Mucosa of descending colon (tissue), 3 donors: ENCODE measurements around the gene OR7D4. TPM values are rescaled to one million over a fixed set of nuclear protein-coding genes. Genes with fewer than 3 reads are reported as not detected.

Experiments used
- ATAC-seq: fragments of 200-7000 bp; cut with Tn5 transposase; one replicate; pipeline ENCODE4 v1.9.1; 2020; ENCODE audit warnings: mild to moderate bottlenecking, moderate library complexity
- DNase-seq, 3 donors: peaks; one replicate each; pipeline ENCODE4 v3.0.0-alpha.2; 2020
- H3K36me3 ChIP-seq: fragments of 200-600 bp; one replicate; pipeline ENCODE4 v1.8.0; 2021; ENCODE audit warnings: low read depth, mild to moderate bottlenecking
- H3K4me1 ChIP-seq: fragments of 200-600 bp; one replicate; pipeline ENCODE4 v1.8.0; 2021; ENCODE audit warnings: low read depth, mild to moderate bottlenecking
- H3K4me3 ChIP-seq: fragments of 200-600 bp; one replicate; pipeline ENCODE4 v1.8.0; 2021; ENCODE audit warnings: mild to moderate bottlenecking
- H3K9me3 ChIP-seq: fragments of 200-600 bp; one replicate; pipeline ENCODE4 v1.8.0; 2021; ENCODE audit warnings: mild to moderate bottlenecking
- intact Hi-C, 2 donors: fragments of 100-400 bp; cut with DNase I in 1 of 2; cut with micrococcal nuclease in 1 of 2; formaldehyde crosslinking; loops; one replicate each; pipeline versions ENCODE4 v1.11.0 to v1.11.1; 2022; cut with DNase I, micrococcal nuclease
- total RNA-seq, 3 donors: library from RNA; stranded (reverse); fragmentation: NEBNext Ultra II Directional in 2 of 3; extraction: Animal tissue kit (Norgen Biotek cat#: 25700) in 2 of 3; gene quantifications; one replicate each; pipeline versions ENCODE4 v1.2.1 to v1.2.4, GENCODE V29; 2021 to 2023
- TF ChIP-seq, protein P1 (sequence below): fragments of 200-600 bp; IDR thresholded peaks from one replicate; pipeline ENCODE4 v1.8.0; 2022; ENCODE audit warnings: antibody characterized with exemption, mild to moderate bottlenecking
- donor health status: DM: no; HTN: no; CAD: no; lungs with moderate emphysema.
- donor health status: DM: no; HTN: no; CAD: no.
- donor health status: DM: no; HTN: yes; CAD: no.

Gene OR7D4
- total RNA-seq, 3 donors from 2014 or later = not detected

- H3K36me3 ChIP-seq = no peaks in the 10 kb centered on the region
- no peak overlapping the region for H3K4me3 ChIP-seq
- no peaks in the 10 kb centered on the region for H3K9me3 ChIP-seq
- intact Hi-C loops = no loop called here
- TF ChIP-seq, protein P1, sequence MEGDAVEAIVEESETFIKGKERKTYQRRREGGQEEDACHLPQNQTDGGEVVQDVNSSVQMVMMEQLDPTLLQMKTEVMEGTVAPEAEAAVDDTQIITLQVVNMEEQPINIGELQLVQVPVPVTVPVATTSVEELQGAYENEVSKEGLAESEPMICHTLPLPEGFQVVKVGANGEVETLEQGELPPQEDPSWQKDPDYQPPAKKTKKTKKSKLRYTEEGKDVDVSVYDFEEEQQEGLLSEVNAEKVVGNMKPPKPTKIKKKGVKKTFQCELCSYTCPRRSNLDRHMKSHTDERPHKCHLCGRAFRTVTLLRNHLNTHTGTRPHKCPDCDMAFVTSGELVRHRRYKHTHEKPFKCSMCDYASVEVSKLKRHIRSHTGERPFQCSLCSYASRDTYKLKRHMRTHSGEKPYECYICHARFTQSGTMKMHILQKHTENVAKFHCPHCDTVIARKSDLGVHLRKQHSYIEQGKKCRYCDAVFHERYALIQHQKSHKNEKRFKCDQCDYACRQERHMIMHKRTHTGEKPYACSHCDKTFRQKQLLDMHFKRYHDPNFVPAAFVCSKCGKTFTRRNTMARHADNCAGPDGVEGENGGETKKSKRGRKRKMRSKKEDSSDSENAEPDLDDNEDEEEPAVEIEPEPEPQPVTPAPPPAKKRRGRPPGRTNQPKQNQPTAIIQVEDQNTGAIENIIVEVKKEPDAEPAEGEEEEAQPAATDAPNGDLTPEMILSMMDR = no peak
- ATAC-seq (no peak), DNase-seq (no peak)
- H3K4me1 ChIP-seq = no peaks in the 10 kb centered on the region
Observed at GRCh38 chr19:9187191-9187590, 32.2 kb downstream of the OR7D4 start.

DNA sequence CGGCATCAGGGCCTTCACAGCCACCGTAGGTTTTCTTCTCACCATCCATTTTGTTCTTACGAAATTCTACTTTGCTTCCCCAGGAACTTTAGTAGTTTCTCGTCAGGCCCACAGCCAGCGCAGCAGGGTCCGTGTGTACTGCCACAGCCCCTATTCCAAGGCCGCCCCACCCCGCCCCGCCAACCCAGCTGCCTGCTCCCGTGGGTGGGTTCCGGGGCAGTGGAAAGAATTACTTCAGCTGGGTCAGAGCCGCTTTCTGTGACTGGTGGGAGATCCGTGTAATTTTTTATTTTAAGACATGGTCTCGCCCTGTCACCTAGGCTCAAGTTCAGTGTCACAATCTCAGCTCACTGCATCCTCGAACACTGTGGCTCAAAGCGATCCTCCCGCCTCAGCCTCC is 36.4 kb downstream of the OR7D4 start:
- H3K9me3 ChIP-seq = no peaks in the 10 kb centered on the region
- no peak for DNase-seq
- H3K4me3 ChIP-seq = no peak overlapping the region
- ATAC-seq = no peak
- intact Hi-C loops = no loop called here
- H3K4me1 ChIP-seq = no peaks in the 10 kb centered on the region
- H3K36me3 ChIP-seq = no peaks in the 10 kb centered on the region
- TF ChIP-seq, protein P1 = no peak

GRCh38 chr19:9178901-9179300 is 40.5 kb downstream of the OR7D4 start, which contains the start of gene OR7D2:
TSS of gene OR7D2 (plus strand) at chr19:9178979. CDS start at chr19:9185782, 6,803 bp downstream.
- Histone ChIP-seq H3K36me3 (no peaks in the 10 kb centered on the region), H3K4me3 (no peak within 1 kb of the TSS), H3K9me3 (no peaks in the 10 kb centered on the region), H3K4me1 (no peaks in the 10 kb centered on the region)
- intact Hi-C loops = no loop called here
- DNase-seq (no peak), ATAC-seq (no peak)
- TF ChIP-seq, protein P1 = no peak

DNA sequence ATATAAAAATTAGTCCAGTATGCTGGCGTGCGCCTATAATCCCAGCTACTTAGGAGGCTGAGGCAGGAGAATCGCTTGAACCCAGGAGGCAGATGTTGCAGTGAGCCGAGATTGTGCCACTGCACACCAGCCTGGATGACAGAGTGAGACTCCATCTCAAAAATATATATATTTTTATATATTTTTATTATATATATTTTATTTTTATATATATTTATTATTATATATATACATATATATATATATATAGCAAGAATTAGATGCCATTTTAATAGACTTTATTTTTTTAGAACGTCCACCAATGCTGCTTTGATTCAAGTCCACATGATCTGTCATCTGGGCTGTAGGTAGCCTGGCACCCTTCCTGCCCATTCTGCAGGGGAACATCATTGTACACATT is 44.1 kb downstream of the OR7D4 start:
- TF ChIP-seq, protein P1 = no peak
- Histone ChIP-seq H3K9me3 (no peaks in the 10 kb centered on the region), H3K4me3 (no peak overlapping the region), H3K36me3 (no peaks in the 10 kb centered on the region), H3K4me1 (no peaks in the 10 kb centered on the region)
- ATAC-seq (no peak), DNase-seq (no peak)
- intact Hi-C loops = no loop called here

DNA sequence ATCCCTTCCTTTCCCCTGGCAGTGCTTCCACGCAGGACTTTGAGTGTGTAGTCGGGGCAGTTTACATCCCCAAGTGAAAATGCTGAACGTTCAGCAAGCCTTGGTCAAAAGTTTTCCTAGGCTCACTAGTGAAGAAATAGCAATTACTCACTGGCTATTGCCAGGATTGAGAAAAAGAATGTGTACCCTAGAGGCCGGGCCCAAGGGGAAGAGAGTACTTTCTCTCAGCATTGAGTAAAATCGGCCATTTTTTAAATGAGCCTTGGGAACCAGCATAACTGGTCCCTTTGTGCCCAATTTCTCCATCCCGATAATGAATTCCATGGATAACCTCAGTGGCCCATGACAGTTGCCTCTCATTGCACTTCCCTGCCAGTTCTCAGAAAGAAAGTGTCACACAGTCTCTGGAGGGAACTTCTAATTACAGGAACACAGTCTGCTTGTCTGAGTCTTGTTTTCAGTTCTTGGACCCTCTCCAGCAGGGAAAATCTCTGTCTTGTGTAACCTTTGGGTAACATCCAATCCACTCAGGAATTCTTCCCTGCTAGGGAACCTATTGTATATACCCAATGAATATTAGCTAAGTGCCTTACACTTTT is 47.9 kb downstream of the OR7D4 start:
- DNase-seq (no peak), ATAC-seq (no peak)
- H3K36me3 ChIP-seq = no peaks in the 10 kb centered on the region
- intact Hi-C loops = no loop called here
- TF ChIP-seq, protein P1 = no peak
- H3K4me1 ChIP-seq = no peaks in the 10 kb centered on the region
- H3K9me3 ChIP-seq = no peaks in the 10 kb centered on the region
- no peak overlapping the region for H3K4me3 ChIP-seq

GRCh38 chr19:9166846-9167245 is 52.5 kb downstream of the OR7D4 start:
- Histone ChIP-seq H3K4me3 (no peak overlapping the region), H3K4me1 (no peaks in the 10 kb centered on the region), H3K9me3 (no peaks in the 10 kb centered on the region), H3K36me3 (no peaks in the 10 kb centered on the region)
- DNase-seq (peak in 1 of 3 donors; percentile 6), ATAC-seq (no peak)
- intact Hi-C loops = no loop called here
- TF ChIP-seq, protein P1 = no peak
